Measurements from ENCODE around the gene HS2ST1. TPM values are rescaled to one million over a fixed set of nuclear protein-coding genes. Genes with fewer than 3 reads are reported as not detected.

Gene HS2ST1
- total RNA-seq, 1 experiment from 2014 or later = 57.2 TPM

DNA sequence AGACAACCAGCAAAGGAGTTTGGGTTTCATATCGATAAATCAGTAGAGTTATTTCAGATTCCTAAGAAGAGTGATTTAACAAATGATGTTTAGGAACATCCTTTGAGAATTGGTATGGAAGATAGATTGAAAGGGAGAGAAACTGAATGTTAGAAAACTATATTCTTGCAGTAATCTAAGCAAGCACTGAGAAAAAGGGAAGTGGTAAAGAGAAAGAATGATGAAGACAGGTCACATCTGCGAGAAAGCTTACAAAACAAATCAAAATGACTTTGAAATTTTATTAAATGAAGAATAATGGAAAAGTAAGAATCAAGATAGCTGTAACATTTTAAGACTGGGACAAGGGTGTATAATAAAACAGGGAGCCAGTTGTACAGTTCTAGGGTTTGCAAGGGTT is 177.0 kb downstream of the HS2ST1 start:
- no peak overlapping the region for H3K4me3 Mint-ChIP-seq (ENCODE audit: unreplicated experiment)
- intact Hi-C loops (cut with micrococcal nuclease; ENCODE audit: unreplicated experiment) = no loop called here
- Histone ChIP-seq H3K9me3 (no peaks in the 10 kb centered on the region), H3K36me3 (ENCODE audit: control insufficient read depth, insufficient read depth, low read length) (no peaks in the 10 kb centered on the region), H3K4me1 (no peaks in the 10 kb centered on the region), H3K4me3 (ENCODE audit: low read depth, low read length) (no peak overlapping the region), H3K27me3 (replicated peaks; ENCODE audit: control insufficient read depth, insufficient read depth, low read length) (no peaks in the 10 kb centered on the region)
- no TSS peak for BruUV-seq (replicated peaks)
- no peaks in the 10 kb centered on the region for H3K4me1 Mint-ChIP-seq (ENCODE audit: low read depth, unreplicated experiment)
- H3K27me3 Mint-ChIP-seq (ENCODE audit: insufficient read depth, unreplicated experiment) = no peaks in the 10 kb centered on the region
- TF ChIP-seq, protein P1, sequence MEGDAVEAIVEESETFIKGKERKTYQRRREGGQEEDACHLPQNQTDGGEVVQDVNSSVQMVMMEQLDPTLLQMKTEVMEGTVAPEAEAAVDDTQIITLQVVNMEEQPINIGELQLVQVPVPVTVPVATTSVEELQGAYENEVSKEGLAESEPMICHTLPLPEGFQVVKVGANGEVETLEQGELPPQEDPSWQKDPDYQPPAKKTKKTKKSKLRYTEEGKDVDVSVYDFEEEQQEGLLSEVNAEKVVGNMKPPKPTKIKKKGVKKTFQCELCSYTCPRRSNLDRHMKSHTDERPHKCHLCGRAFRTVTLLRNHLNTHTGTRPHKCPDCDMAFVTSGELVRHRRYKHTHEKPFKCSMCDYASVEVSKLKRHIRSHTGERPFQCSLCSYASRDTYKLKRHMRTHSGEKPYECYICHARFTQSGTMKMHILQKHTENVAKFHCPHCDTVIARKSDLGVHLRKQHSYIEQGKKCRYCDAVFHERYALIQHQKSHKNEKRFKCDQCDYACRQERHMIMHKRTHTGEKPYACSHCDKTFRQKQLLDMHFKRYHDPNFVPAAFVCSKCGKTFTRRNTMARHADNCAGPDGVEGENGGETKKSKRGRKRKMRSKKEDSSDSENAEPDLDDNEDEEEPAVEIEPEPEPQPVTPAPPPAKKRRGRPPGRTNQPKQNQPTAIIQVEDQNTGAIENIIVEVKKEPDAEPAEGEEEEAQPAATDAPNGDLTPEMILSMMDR (IDR thresholded peaks at IDR 0.05; ENCODE audit: insufficient read depth in 1 of 2, low read depth in 1 of 2, low read length in 1 of 2, severe bottlenecking in 1 of 2, unreplicated experiment in 1 of 2) = no peak
- no peaks in the 10 kb centered on the region for H3K9me3 Mint-ChIP-seq (ENCODE audit: unreplicated experiment)
- peaks cover 12% of the 10 kb centered on the region for H3K36me3 Mint-ChIP-seq (ENCODE audit: insufficient read depth, unreplicated experiment)
- no peak overlapping the region for H3K27ac Mint-ChIP-seq (ENCODE audit: unreplicated experiment)
- no peak for DNase-seq
- CTCF ChIA-PET = no interaction called here
- POLR2A ChIA-PET = no interaction called here

GRCh38 chr1:87092846-87093245 is 178.4 kb downstream of the HS2ST1 start:
- BruUV-seq (replicated peaks) = no TSS peak
- ChIA-PET CTCF (no interaction called here), POLR2A (no interaction called here)
- intact Hi-C loops (cut with micrococcal nuclease; ENCODE audit: unreplicated experiment) = no loop called here
- Mint-ChIP-seq H3K9me3 (ENCODE audit: unreplicated experiment) (no peaks in the 10 kb centered on the region), H3K4me3 (ENCODE audit: unreplicated experiment) (no peak overlapping the region), H3K4me1 (ENCODE audit: low read depth, unreplicated experiment) (no peaks in the 10 kb centered on the region), H3K36me3 (ENCODE audit: insufficient read depth, unreplicated experiment) (peaks cover 16% of the 10 kb centered on the region), H3K27me3 (ENCODE audit: insufficient read depth, unreplicated experiment) (no peaks in the 10 kb centered on the region), H3K27ac (ENCODE audit: unreplicated experiment) (no peak overlapping the region)
- Histone ChIP-seq H3K27me3 (replicated peaks; ENCODE audit: control insufficient read depth, insufficient read depth, low read length) (no peaks in the 10 kb centered on the region), H3K4me1 (no peaks in the 10 kb centered on the region), H3K9me3 (no peaks in the 10 kb centered on the region), H3K36me3 (ENCODE audit: control insufficient read depth, insufficient read depth, low read length) (no peaks in the 10 kb centered on the region), H3K4me3 (ENCODE audit: low read depth, low read length) (no peak overlapping the region)
- DNase-seq = no peak
- TF ChIP-seq, protein P1 (IDR thresholded peaks at IDR 0.05; ENCODE audit: insufficient read depth in 1 of 2, low read depth in 1 of 2, low read length in 1 of 2, severe bottlenecking in 1 of 2, unreplicated experiment in 1 of 2) = no peak

- H3K9me3 Mint-ChIP-seq (ENCODE audit: unreplicated experiment) = no peaks in the 10 kb centered on the region
- intact Hi-C loops (cut with micrococcal nuclease; ENCODE audit: unreplicated experiment) = no loop called here
- POLR2A ChIA-PET = no interaction called here
- Histone ChIP-seq H3K4me1 (no peaks in the 10 kb centered on the region), H3K27me3 (replicated peaks; ENCODE audit: control insufficient read depth, insufficient read depth, low read length) (no peaks in the 10 kb centered on the region), H3K9me3 (no peaks in the 10 kb centered on the region), H3K36me3 (ENCODE audit: control insufficient read depth, insufficient read depth, low read length) (no peaks in the 10 kb centered on the region), H3K4me3 (ENCODE audit: low read depth, low read length) (no peak overlapping the region)
- no TSS peak for BruUV-seq (replicated peaks)
- H3K27ac Mint-ChIP-seq (ENCODE audit: unreplicated experiment) = no peak overlapping the region
- no peaks in the 10 kb centered on the region for H3K27me3 Mint-ChIP-seq (ENCODE audit: insufficient read depth, unreplicated experiment)
- no peak for DNase-seq
- no peak overlapping the region for H3K4me3 Mint-ChIP-seq (ENCODE audit: unreplicated experiment)
- TF ChIP-seq, protein P1 (IDR thresholded peaks at IDR 0.05; ENCODE audit: insufficient read depth in 1 of 2, low read depth in 1 of 2, low read length in 1 of 2, severe bottlenecking in 1 of 2, unreplicated experiment in 1 of 2) = no peak
- no peaks in the 10 kb centered on the region for H3K4me1 Mint-ChIP-seq (ENCODE audit: low read depth, unreplicated experiment)
- CTCF ChIA-PET = no interaction called here
- H3K36me3 Mint-ChIP-seq (ENCODE audit: insufficient read depth, unreplicated experiment) = peaks cover 13% of the 10 kb centered on the region
These were observed 178.9 kb downstream of the HS2ST1 start for GRCh38 chr1:87093286-87093685.

Data from Caco-2 (cell line).